A673 (cell line): ENCODE measurements around the gene CHRNA9.

Experiments
- EZH2 ChIP-seq: fragments of 200-600 bp; sonication (generic); IDR thresholded peaks from 2 replicates; pipeline ENCODE4 v1.6.1; 2017; ENCODE audit warnings: borderline replicate concordance, low read depth, mild to moderate bottlenecking, mixed read lengths, antibody characterized with exemption, low read length; ENCODE audit not compliant: poor library complexity, severe bottlenecking
- TF ChIP-seq, protein P1 (sequence below): fragments of 300-800, 200-600 bp; sonication (generic); conservative IDR thresholded peaks from 2 replicates; pipeline ENCODE4 v1.5.1; 2017; ENCODE audit warnings: low read depth, mild to moderate bottlenecking, antibody characterized with exemption, low read length, moderate library complexity, mixed read lengths

DNA sequence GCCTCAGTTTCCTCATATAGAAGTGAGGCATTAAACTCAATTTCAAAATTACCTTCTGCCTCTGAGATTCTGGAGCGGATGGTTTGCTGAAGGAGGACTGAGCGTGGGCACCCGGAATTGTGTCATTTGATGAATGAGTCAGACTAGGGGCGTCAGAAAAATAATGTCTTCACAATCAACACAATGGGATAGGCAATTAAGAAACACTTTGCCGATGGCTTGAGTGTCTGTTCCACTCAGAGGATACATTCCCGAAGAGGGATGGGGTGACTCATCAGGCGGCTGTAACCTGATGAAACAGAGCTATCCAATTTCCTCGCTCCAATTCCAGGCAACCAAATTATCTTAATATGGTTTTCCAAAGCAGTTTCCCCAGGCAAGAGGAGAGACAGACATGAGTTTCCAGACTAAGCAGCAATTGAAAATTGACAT, 1.2 kb upstream of the CHRNA9 start:
- TF ChIP-seq, protein P1, sequence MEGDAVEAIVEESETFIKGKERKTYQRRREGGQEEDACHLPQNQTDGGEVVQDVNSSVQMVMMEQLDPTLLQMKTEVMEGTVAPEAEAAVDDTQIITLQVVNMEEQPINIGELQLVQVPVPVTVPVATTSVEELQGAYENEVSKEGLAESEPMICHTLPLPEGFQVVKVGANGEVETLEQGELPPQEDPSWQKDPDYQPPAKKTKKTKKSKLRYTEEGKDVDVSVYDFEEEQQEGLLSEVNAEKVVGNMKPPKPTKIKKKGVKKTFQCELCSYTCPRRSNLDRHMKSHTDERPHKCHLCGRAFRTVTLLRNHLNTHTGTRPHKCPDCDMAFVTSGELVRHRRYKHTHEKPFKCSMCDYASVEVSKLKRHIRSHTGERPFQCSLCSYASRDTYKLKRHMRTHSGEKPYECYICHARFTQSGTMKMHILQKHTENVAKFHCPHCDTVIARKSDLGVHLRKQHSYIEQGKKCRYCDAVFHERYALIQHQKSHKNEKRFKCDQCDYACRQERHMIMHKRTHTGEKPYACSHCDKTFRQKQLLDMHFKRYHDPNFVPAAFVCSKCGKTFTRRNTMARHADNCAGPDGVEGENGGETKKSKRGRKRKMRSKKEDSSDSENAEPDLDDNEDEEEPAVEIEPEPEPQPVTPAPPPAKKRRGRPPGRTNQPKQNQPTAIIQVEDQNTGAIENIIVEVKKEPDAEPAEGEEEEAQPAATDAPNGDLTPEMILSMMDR: no peak
- no peak for TF ChIP-seq EZH2
